ENCODE results near the gene MEG3. TPM values are rescaled to one million over a fixed set of nuclear protein-coding genes. Genes with fewer than 3 reads are reported as not detected.

Gene MEG3
- total RNA-seq, 4 donors from 2014 or later: 5.0 to 28.9 (median 10.2) TPM

GRCh38 chr14:100828031-100828769 lies 2.3 kb downstream of the MEG3 start:
- DNase-seq (ENCODE audit: low spot score in 2 of 2): no peak
- Histone ChIP-seq H3K27me3 (peaks cover 40% of the 10 kb centered on the region), H3K27ac (no peak overlapping the region), H3K4me1 (no peaks in the 10 kb centered on the region), H3K4me3 (peak overlapping the region; percentile 43), H3K9me3 (no peaks in the 10 kb centered on the region), H3K36me3 (no peaks in the 10 kb centered on the region)
- 56% methylated on average over 25 of the region's 26 CpGs for WGBS
- TF ChIP-seq POLR2A (IDR thresholded peaks at IDR 0.05) (no peak), CTCF (IDR thresholded peaks at IDR 0.05) (peak in 1 of 2 donors; percentile 21)

GRCh38 chr14:100830681-100831080 lies 4.8 kb downstream of the MEG3 start:
- Histone ChIP-seq H3K36me3 (no peaks in the 10 kb centered on the region), H3K27me3 (peaks cover 31% of the 10 kb centered on the region), H3K9me3 (no peaks in the 10 kb centered on the region), H3K27ac (no peak overlapping the region), H3K4me3 (no peak overlapping the region), H3K4me1 (no peaks in the 10 kb centered on the region)
- no peak for TF ChIP-seq POLR2AphosphoS5 (IDR thresholded peaks at IDR 0.05)
- TF ChIP-seq POLR2A (IDR thresholded peaks at IDR 0.05): no peak
- TF ChIP-seq EP300 (IDR thresholded peaks at IDR 0.05): no peak
- no peak for TF ChIP-seq CTCF (IDR thresholded peaks at IDR 0.05)
- 79% methylated on average over 8 of the region's 8 CpGs for WGBS
- no peak for DNase-seq (ENCODE audit: low spot score in 2 of 2)

GRCh38 chr14:100832311-100832960 lies 6.5 kb downstream of the MEG3 start:
- no peak for DNase-seq (ENCODE audit: low spot score in 2 of 2)
- TF ChIP-seq POLR2AphosphoS5 (IDR thresholded peaks at IDR 0.05) (no peak), EP300 (IDR thresholded peaks at IDR 0.05) (no peak), CTCF (IDR thresholded peaks at IDR 0.05) (no peak), POLR2A (IDR thresholded peaks at IDR 0.05) (no peak)
- Histone ChIP-seq H3K27me3 (peaks cover 20% of the 10 kb centered on the region), H3K9me3 (no peaks in the 10 kb centered on the region), H3K27ac (no peak overlapping the region), H3K4me1 (no peaks in the 10 kb centered on the region), H3K36me3 (no peaks in the 10 kb centered on the region), H3K4me3 (no peak overlapping the region)
- 89% methylated on average over 21 of the region's 21 CpGs for whole genome bisulfite sequencing

GRCh38 chr14:100834082-100834793 lies 8.3 kb downstream of the MEG3 start:
- Histone ChIP-seq H3K4me3 (no peak overlapping the region), H3K4me1 (no peaks in the 10 kb centered on the region), H3K9me3 (no peaks in the 10 kb centered on the region), H3K27ac (no peak overlapping the region), H3K36me3 (no peaks in the 10 kb centered on the region), H3K27me3 (peaks cover 16% of the 10 kb centered on the region)
- no peak for TF ChIP-seq POLR2AphosphoS5 (IDR thresholded peaks at IDR 0.05)
- TF ChIP-seq POLR2A (IDR thresholded peaks at IDR 0.05): no peak
- TF ChIP-seq CTCF (IDR thresholded peaks at IDR 0.05): no peak
- TF ChIP-seq EP300 (IDR thresholded peaks at IDR 0.05): no peak
- no peak for DNase-seq (ENCODE audit: low spot score in 2 of 2)
- 80% methylated on average over 15 of the region's 15 CpGs for WGBS

Measured in suprapubic skin (tissue), 4 donors.